Camera-type eye (tissue), 1 donor: ENCODE results near the gene MTHFD2. TPM values are rescaled to one million over a fixed set of nuclear protein-coding genes. Genes with fewer than 3 reads are reported as not detected.

Experiments used
- total RNA-seq: library from RNA; depleted of rRNA; stranded (reverse); fragments of >200 nt; gene quantifications from one replicate; pipeline ENCODE4 v1.2.3, GENCODE V29; 2014

MTHFD2 gene
- 19.0 TPM for total RNA-seq

GRCh38 chr2:74198461-74199274, at the start of gene MTHFD2:
Gene MTHFD2 (plus strand): TSS chr2:74198615. CDS start chr2:74198642, 27 bp downstream.

GRCh38 chr2:74178211-74179062, 20.0 kb upstream of the MTHFD2 start, which contains the start of gene MOB1A:
Gene MOB1A (minus strand): TSS chr2:74178879. CDS start chr2:74178674, 205 bp downstream.

Other genes with a start within 250 kb of the MTHFD2 start
- gene TET3, start 213.7 kb upstream of the MTHFD2 start, total RNA-seq, result 29.6 TPM
- gene BOLA3, start 50.7 kb upstream of the MTHFD2 start, total RNA-seq, result 25.6 TPM
- 102 TPM for gene MOB1A, start 19.7 kb upstream of the MTHFD2 start, total RNA-seq
- 36.3 TPM for gene SLC4A5, start 144.8 kb downstream of the MTHFD2 start, total RNA-seq
- gene DCTN1, start 181.7 kb downstream of the MTHFD2 start, total RNA-seq, result 129 TPM
- gene C2orf81, start 223.0 kb downstream of the MTHFD2 start, total RNA-seq, result 3.1 TPM
- gene WDR54, start 223.1 kb downstream of the MTHFD2 start, total RNA-seq, result 36.8 TPM
- 28.9 TPM for gene RTKN, start 243.3 kb downstream of the MTHFD2 start, total RNA-seq